Measurements from ENCODE around the gene PRCP.
A peak's percentile ranks its signal among the peaks of the same experiment; 100 is the strongest.

PRCP gene

GRCh38 chr11:82907371-82907770 is 7.1 kb upstream of the PRCP start:
- no peak for DNase-seq (ENCODE audit: low read depth)

DNA sequence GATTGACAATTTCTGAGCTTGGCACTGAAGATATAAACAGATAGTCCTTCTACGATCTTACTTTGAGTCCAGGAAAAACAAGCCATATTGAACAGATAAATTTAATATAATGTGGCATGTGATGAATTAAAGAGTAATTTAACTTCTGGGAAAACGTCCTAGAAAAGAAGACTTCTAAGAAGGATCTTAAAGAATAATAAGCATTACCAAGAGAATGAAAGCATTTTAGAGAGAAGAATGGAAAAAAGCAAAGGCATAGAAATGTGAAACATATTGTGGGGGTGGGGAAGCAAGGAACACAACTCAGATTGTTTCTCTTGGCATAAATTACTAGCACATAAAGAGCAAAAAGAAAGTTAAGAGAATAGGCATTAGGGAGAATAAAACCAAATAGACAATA is 6.7 kb upstream of the PRCP start:
- no peak for DNase-seq (ENCODE audit: low read depth)

GRCh38 chr11:82906236-82906635 is 6.0 kb upstream of the PRCP start:
- DNase-seq (ENCODE audit: low read depth), result no peak

DNA sequence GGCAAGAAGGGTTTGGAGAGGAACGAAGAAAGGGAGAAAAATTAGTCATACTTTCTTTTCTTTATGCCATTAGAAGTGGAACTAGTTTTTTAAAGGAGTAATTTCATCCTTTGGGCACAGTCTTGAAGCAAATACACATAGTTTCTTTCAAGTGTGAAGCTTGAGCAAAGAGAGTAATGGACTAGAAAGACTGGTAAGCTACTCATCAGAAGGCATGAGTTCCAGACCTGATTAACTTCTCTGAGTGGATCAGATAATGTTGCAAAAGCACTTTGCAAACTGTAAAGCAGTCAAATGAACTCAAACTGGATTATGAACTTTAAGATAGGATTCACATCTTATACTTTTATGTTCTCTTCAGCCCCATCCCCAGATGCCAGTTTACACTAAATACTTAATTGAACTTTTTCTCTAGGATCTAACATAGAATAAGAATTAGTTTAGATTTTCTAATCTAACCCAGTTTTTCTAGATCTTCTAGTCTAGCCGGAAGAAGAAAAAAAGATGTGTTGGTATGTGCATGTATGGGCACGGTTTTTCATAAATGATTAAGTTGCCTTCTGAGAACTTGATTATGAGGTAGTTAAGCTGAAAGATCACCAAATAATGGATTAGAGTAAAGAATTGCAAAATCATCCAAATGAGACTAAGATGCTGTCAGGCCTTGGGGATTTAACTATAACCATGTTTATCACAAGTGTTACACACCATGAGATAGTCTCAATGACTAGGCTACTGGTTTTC is 3.8 kb upstream of the PRCP start:
- no peak for DNase-seq (ENCODE audit: low read depth)

DNA sequence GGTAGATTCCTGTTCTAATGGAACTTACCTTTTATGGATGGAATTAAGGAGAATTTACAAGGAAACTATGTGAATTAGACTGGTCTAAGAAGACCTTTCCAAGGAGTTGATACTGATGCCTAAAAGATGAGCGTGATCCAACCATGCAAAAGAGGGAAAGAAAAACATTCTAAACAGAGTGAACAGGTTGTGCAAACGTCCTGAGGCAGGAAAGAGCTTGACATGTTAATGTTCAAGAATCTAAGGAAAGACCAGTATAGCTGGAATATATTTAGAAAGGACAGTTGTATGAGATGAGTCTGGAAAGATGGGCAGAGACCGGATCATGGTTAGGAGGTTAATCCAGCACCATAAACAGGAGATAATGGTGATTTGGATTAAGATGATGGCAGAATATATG is 2.6 kb upstream of the PRCP start:
- DNase-seq (ENCODE audit: low read depth), result no peak

DNA sequence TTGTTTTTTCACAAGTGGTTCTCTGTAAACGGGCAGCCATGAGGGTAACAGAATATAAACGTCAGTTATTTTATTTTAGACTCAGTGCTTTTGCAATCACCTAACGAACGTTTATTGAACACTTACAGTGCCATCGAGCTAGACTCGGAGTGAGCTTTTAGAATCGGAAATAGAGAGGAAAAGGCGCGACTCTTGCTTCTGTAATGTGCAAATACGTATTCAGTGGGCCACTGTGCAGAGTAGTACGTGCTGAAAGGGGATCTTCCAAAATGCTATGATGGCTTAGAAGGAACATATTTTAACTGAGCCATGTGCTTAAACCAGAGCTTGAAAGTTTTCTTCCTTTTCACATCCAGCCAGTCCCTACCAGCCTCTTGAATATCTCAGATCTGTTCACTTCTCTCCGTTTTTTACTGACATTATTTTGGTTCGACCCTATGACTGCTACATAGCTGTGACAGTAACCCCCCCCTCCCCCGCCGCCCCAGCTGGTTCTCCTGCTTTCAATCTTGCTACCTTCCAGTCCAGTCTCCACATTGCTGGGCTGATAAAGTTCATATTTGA is 1.8 kb upstream of the PRCP start:
- no peak for DNase-seq (ENCODE audit: low read depth)

- DNase-seq (ENCODE audit: low read depth), result peak; percentile 88
Measured at GRCh38 chr11:82901165-82901921, 1.1 kb upstream of the PRCP start, which contains the start of gene DDIAS. TSS of gene DDIAS (plus strand) at chr11:82901736. CDS start at chr11:82914739, 13,003 bp downstream.

DNA sequence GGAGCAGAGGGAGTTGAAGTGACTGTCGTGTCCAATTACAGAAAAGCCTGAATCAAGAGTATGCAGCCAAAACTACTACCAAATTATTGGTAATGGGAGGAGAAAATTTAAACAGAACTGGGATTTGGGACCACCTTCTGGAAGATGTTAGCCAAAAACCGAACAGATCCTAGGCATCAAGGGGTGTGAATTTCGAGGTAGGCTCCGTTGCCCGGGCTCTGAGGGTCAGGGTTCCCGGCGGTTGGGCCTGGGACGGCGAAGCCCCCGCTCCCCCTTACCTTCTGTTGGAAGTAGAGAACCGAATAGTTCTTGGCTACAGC is 313 bp downstream of the PRCP start:
- DNase-seq (ENCODE audit: low read depth), result no peak

DNA sequence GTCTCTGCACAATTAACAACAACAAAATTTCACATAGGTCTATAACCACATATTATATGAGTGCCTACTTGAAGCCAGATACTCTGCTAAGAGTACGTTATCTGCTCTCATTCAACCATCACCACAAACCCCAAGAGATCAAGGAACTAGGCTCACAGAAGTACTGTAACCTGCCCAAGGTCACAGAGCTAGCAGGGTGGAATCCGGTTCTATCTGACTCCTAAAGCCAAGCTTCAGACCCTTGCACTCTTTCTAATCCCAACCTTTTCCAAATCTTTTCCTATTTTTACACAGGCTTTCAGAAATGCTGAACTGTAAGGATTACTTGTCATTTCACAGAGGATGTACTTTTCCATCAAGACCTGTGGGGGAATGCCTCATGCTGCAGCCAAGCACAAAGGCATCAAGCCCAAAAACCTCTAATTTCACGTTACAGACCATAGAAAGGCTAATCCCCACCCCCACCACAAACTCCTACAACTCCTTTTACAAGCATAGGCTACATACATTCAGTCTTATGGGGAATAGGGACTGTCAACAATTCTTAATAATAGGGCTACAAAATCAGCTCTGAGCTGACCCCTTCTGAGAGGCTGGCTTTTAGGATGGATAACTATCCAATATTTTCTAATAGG is 927 bp downstream of the PRCP start:
- no peak for DNase-seq (ENCODE audit: low read depth)

GRCh38 chr11:82898241-82898640 is 2.0 kb downstream of the PRCP start:
- DNase-seq (ENCODE audit: low read depth), result no peak

DNA sequence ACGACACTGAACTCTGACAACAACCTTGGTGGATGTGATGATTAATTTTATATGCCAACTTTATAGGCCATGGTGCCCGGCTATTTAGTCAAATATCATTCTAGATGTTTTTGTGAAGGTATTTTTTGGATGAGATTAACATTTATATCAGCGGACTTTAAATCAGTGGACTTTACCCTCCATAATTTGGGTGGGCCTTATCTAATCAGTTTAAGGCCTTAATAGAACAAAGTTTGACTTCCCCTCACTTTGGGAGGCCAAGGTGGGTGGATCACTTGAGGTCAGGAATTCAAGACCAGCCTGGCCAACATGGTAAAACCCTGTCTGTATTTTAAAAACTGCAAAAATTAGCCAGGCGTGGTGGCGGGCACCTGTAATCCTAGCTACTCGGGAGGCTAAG is 4.0 kb downstream of the PRCP start:
- no peak for DNase-seq (ENCODE audit: low read depth)

DNA sequence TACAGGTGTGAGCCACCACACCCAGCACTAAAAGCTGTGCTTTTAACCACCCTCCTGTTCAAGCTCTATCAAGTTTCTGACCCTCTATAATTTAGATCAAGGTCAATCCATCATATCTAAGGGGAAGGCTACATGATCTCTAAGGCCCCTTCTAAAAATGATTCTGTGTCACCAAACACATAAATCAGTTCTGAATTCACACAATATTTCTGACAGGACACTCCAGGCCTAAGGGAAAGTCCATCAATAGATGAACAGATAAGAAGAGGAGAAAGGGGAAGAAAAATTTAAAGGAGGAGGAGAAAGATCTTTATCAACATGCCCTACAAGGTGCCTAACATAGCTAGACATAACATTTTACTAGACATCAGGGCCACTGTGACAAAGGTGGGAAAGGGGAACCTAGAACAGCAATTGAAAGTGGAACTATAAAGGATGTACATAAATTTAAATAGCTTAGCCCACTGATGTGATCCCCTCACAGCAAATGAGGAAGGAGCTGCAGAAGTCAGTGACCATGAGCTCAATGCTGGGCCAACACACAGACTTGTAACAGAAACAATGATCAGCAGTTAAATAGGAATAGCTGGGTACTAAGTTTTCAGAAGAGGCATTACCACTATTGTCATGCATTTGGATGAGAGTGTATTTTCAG is 4.7 kb downstream of the PRCP start:
- DNase-seq (ENCODE audit: low read depth), result no peak

DNA sequence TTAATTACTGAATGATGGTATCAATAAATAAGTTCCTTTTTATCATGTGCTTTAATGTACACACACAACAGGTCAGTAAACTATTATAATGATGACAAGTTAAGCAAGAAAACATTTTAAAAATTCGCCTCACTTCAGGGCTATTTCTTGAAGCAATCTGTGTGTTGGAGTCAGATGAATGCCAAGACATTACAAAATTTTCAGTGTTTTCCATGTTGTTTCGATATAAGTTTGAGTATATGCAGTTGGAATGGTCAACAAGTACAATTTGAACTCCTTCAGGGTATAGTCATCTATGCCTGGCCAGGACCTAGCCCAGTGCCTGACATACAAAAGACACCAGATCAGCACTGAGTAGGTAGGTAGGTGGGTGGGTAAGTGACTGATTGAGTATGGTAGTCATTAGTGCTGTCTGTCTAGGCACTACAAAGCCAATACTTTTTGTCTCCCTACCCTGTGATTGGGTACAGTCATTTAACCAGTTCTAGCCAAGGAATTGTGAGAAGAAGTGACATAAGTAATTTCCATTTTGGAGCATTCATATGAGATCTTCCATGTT is 7.5 kb downstream of the PRCP start:
- DNase-seq (ENCODE audit: low read depth), result no peak

- no peak for DNase-seq (ENCODE audit: low read depth)
Measured at GRCh38 chr11:82890936-82891335, 9.3 kb downstream of the PRCP start.

DNA sequence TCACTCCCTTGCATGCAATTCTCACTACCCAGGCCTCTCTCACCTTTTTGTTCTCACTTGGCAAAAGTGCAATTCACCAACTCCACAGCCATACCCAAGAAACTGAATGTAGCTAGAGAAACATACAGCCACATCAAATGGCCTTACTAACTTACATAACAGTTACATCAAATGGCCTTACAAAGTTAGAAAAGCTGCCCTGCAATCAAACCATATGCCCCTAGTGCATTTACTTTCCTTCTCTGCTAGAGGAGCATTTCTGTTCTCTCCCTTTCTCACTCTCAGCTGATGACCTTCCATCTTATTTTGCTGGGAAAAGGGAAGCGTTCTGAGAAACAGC is 10.3 kb downstream of the PRCP start:
- DNase-seq (ENCODE audit: low read depth), result no peak

DNA sequence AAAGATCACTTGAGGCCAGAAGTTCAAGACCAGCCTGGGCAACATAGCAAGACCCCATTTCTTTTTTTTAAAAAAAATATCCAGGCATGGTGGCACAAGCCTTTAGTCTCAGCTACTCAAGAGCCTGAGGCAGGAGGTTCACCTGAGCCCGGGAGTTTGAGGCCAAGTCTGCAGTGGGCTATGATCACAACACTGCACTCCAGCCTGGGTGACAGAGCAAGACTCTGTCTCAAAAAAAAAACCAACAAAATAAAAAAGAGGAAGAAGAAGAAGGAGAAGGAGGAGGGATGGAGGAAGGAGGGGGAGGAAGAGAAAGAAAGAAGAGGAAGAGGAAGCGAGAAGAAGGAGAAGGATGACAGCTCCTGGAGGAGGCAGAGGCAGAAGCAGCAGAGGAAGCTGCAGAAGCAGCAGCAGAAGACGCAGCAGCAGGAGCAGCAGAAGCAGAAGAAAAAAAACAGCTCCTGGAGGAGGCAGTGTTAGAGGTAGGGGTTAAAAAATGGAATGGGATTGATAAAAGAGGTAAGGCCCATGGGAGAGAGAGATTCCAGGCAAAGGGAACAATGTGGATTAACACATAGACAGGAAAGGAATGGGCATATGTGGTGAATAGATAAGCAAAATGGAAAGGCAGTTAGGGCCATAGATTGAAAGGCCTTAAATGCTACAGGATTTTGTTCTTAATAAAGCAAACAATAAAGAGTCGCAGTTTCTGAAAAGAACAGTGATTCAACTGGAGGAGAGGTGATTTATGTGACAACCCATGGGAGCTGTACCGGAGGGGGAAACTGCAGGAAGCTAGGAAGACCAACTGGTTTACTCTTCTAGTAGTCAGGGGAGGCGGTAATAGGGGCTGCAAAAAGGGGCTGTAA is 10.9 kb downstream of the PRCP start:
- no peak for DNase-seq (ENCODE audit: low read depth)

GRCh38 chr11:82883853-82884252 is 16.4 kb downstream of the PRCP start:
- no peak for DNase-seq (ENCODE audit: low read depth)

DNA sequence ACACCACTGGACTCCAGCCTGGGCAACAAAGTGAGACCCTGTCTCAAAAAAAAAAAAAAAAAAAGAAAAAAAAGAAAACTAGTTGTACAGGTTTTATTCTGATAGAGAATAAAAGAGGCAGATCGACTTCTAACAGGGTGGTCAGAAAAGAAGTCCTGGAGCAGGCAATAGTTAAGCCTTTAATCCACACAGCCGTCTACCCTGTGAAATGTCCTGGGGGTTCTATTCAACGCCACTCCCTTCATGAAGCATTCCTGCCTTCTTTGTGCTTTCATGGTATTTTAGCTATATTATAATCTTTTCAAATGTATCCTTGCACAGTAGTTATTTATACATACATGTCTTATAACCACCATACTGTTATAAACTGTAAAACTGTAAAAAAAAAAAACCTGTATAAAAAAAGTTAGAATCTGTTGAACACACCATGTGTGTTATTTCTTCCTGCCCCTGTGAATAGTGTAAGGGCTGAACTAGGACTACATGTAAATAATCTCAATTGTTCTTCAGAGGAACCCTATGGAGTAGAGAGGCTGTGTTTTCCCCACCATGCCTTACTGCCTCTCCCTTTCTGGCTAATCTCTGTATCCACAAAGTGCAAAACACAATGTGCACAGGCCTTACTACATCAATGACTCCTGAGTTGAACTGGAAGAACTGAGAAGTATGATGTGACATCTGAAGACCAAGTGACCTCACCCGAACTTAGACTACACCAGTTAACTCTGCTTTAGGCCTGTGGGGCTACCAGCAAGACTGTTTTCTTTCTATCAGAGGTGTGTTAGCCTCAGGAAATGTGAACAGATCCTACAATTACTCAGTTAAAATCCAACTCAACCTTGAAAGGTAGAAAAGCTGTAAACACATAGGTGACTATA is 25.3 kb downstream of the PRCP start:
- DNase-seq (ENCODE audit: low read depth), result no peak

DNA sequence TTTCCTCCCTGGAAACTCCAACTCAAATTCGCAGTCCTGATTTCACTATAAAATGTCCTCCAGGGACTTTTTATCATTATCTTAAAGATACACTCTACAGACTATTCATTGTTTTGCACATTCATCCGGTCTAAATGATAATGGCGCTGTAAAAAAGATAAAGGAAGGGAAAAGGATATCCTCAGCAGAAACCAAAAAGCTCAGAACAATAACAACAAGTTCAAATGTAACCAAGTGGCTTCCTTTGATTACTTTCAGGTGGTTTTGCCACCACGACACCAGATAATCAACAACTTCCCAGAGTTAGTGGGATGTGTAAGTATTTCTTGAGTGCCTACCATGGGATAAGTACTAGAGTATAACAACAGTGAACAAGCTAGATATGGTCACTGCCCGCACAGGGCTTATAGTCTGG is 26.3 kb downstream of the PRCP start:
- no peak for DNase-seq (ENCODE audit: low read depth)

Data from stimulated activated CD8-positive, alpha-beta memory T cell treated with anti-CD3 and anti-CD28 coated beads, Interleukin-4, amount 100 ng/mL, for 24 hours (primary cell).